Measurements from ENCODE around the gene CEPT1. TPM values are rescaled to one million over a fixed set of nuclear protein-coding genes. Genes with fewer than 3 reads are reported as not detected.
A peak's percentile ranks its signal among the peaks of the same experiment; 100 is the strongest.

The CEPT1 gene
- total and polyA plus RNA-seq, 7 donors = 6.7 to 13.7 (median 10.0) TPM

- H3K4me1 ChIP-seq = peaks cover 7% of the 10 kb centered on the region
- ATAC-seq (no peak), DNase-seq (no peak)
- no peaks in the 10 kb centered on the region for H3K9me3 ChIP-seq
- no peaks in the 10 kb centered on the region for H3K27me3 ChIP-seq (ENCODE audit: insufficient read depth in 3 of 3, low read length in 2 of 3)
- no peak overlapping the region for H3K27ac ChIP-seq
- H3K36me3 ChIP-seq (ENCODE audit: insufficient read depth in 1 of 2, low read depth in 1 of 2) = peaks cover 3 to 81% of the 10 kb centered on the region in 2 donors
- H3K4me3 ChIP-seq = no peak overlapping the region
- WGBS, 3 donors = 93 to 96% (median 93%) methylated on average over 6 of the region's 6 CpGs
- intact Hi-C loops (cut with DNase I) = no loop called here
- TF ChIP-seq CTCF (IDR thresholded peaks at IDR 0.05) = no peak
These were observed 43.5 kb downstream of the CEPT1 start for GRCh38 chr1:111183308-111184069.

- Histone ChIP-seq H3K4me1 (peaks cover 7% of the 10 kb centered on the region), H3K4me3 (no peak overlapping the region), H3K27me3 (ENCODE audit: insufficient read depth in 3 of 3, low read length in 2 of 3) (no peaks in the 10 kb centered on the region), H3K27ac (no peak overlapping the region), H3K9me3 (no peaks in the 10 kb centered on the region), H3K36me3 (ENCODE audit: insufficient read depth in 1 of 2, low read depth in 1 of 2) (peaks cover 4 to 78% of the 10 kb centered on the region in 2 donors)
- ATAC-seq (no peak), DNase-seq (no peak)
- intact Hi-C loops (cut with DNase I) = no loop called here
- no peak for TF ChIP-seq CTCF (IDR thresholded peaks at IDR 0.05)
These were observed 44.6 kb downstream of the CEPT1 start for GRCh38 chr1:111184663-111185062.

- peaks cover 2 to 31% of the 10 kb centered on the region in 2 donors for H3K36me3 ChIP-seq (ENCODE audit: insufficient read depth in 1 of 2, low read depth in 1 of 2)
- intact Hi-C loops (cut with DNase I) = no loop called here
These were observed 51.0 kb downstream of the CEPT1 start for GRCh38 chr1:111190931-111191451.

DNA sequence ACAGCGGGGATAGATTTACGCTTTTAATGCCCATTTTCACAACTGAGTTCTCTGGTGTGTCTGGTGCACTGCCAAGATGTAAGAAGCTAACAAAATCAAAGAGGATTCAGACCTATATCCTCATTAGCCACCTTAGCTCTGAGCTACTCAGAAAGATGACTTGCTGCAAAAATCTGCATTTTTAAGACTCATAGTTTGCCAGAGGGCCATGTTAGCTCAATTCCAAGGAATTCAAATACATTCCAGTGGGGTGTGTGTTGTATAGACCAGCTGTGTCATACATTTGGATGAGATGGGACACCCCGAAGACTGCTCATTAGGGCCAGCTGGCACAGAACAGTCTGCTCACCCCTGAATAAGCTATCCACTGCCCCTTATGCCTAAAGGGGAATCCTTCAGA is 51.5 kb downstream of the CEPT1 start:
- WGBS, 3 donors = 44 to 65% (median 62%) methylated on average over 3 of the region's 3 CpGs
- peaks cover 2 to 26% of the 10 kb centered on the region in 2 donors for H3K36me3 ChIP-seq (ENCODE audit: insufficient read depth in 1 of 2, low read depth in 1 of 2)
- H3K27ac ChIP-seq = no peak overlapping the region
- H3K27me3 ChIP-seq (ENCODE audit: insufficient read depth in 3 of 3, low read length in 2 of 3) = no peaks in the 10 kb centered on the region
- ATAC-seq = no peak
- no peaks in the 10 kb centered on the region for H3K4me1 ChIP-seq
- TF ChIP-seq CTCF (IDR thresholded peaks at IDR 0.05) = no peak
- no peak for DNase-seq
- no peaks in the 10 kb centered on the region for H3K9me3 ChIP-seq
- no peak overlapping the region for H3K4me3 ChIP-seq
- intact Hi-C loops (cut with DNase I) = no loop called here

More at GRCh38 chr1:111190931-111191451, 51.0 kb downstream of the CEPT1 start:
- no peaks in the 10 kb centered on the region for H3K9me3 ChIP-seq
- ATAC-seq (peak in 3 of 4 donors; percentile 21 to 55 (median 43)), DNase-seq (peak in 1 of 2 donors; percentile 44)
- H3K27me3 ChIP-seq (ENCODE audit: insufficient read depth in 3 of 3, low read length in 2 of 3) = no peaks in the 10 kb centered on the region
- no peak overlapping the region for H3K4me3 ChIP-seq
- WGBS, 3 donors = 88 to 95% (median 95%) methylated on average over 2 of the region's 2 CpGs
- TF ChIP-seq CTCF (IDR thresholded peaks at IDR 0.05) = no peak
- H3K4me1 ChIP-seq = no peaks in the 10 kb centered on the region
- H3K27ac ChIP-seq = no peak overlapping the region
